ENCODE results near the gene LRRC73.

DNA sequence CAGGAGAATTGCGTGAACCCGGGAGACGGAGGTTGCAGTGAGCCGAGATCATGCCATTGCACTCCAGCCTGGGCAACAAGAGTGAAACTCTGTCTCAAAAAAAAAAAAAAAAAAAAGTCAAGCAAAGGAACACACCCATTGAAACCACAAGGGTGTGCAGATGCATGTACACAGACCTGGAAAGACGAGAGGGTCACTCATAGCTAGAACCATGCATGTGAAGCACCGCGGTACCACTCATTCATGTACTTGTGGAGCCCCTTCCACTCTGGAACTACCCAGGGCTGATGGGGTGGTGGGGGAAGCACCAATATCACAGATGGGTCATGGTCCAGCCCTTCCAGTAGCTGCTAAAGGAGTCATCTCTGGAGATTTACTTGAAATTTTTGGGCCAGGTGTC lies 40.2 kb downstream of the LRRC73 start:
- TF ChIP-seq, protein P1, sequence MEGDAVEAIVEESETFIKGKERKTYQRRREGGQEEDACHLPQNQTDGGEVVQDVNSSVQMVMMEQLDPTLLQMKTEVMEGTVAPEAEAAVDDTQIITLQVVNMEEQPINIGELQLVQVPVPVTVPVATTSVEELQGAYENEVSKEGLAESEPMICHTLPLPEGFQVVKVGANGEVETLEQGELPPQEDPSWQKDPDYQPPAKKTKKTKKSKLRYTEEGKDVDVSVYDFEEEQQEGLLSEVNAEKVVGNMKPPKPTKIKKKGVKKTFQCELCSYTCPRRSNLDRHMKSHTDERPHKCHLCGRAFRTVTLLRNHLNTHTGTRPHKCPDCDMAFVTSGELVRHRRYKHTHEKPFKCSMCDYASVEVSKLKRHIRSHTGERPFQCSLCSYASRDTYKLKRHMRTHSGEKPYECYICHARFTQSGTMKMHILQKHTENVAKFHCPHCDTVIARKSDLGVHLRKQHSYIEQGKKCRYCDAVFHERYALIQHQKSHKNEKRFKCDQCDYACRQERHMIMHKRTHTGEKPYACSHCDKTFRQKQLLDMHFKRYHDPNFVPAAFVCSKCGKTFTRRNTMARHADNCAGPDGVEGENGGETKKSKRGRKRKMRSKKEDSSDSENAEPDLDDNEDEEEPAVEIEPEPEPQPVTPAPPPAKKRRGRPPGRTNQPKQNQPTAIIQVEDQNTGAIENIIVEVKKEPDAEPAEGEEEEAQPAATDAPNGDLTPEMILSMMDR (IDR thresholded peaks at IDR 0.05; ENCODE audit: low read length), result no peak
- TF ChIP-seq EZH2 (optimal IDR thresholded peaks at IDR 0.05; ENCODE audit: low read depth, low read length), result no peak

All from MM.1S (cell line).